Central memory CD8-positive, alpha-beta T cell (primary cell): ENCODE results near the gene FAM124A.

Experiments used
- ATAC-seq: fragments of 150-1000 bp; cut with Tn5 transposase; replicated peaks from 2 replicates; pipeline ENCODE4 v1.10.0; 2022; ENCODE audit warnings: mild to moderate bottlenecking, moderate FRiP score, moderate number of reproducible peaks; ENCODE audit not compliant: poor library complexity, severe bottlenecking; ENCODE audit errors: extremely low read depth
- DNase-seq, 2 donors: peaks; one replicate each; pipeline ENCODE4 v3.0.0; 2021; ENCODE audit warnings: low spot score in 2 of 2
- H3K27ac Mint-ChIP-seq: one replicate; pipeline ENCODE4 v1.8.0; 2022; ENCODE audit warnings: low read depth, mild to moderate bottlenecking, moderate library complexity, mixed read lengths
- H3K27me3 Mint-ChIP-seq: one replicate; pipeline ENCODE4 v1.8.0; 2022; ENCODE audit warnings: mixed read lengths
- H3K36me3 Mint-ChIP-seq: one replicate; pipeline ENCODE4 v1.8.0; 2022; ENCODE audit warnings: mild to moderate bottlenecking, moderate library complexity, mixed read lengths; ENCODE audit not compliant: insufficient read depth
- H3K4me1 Mint-ChIP-seq: one replicate; pipeline ENCODE4 v1.8.0; 2022; ENCODE audit warnings: mixed read lengths
- H3K4me3 Mint-ChIP-seq: one replicate; pipeline ENCODE4 v1.8.0; 2022; ENCODE audit warnings: mild to moderate bottlenecking, moderate library complexity, mixed read lengths
- H3K9me3 Mint-ChIP-seq: one replicate; pipeline ENCODE4 v1.8.0; 2022; ENCODE audit warnings: mixed read lengths

Gene FAM124A

GRCh38 chr13:51222037-51222685 is at the start of gene FAM124A:
FAM124A (plus strand) TSS chr13:51222398; CDS start chr13:51222502, 104 bp downstream.
- no peaks in the 10 kb centered on the region for H3K4me1 Mint-ChIP-seq
- H3K27ac Mint-ChIP-seq, result no peak within 1 kb of the TSS
- DNase-seq (no peak), ATAC-seq (peak; percentile 64)
- H3K27me3 Mint-ChIP-seq, result peaks cover 75% of the 10 kb centered on the region
- no peaks in the 10 kb centered on the region for H3K9me3 Mint-ChIP-seq
- H3K4me3 Mint-ChIP-seq, result peak within 1 kb of the TSS; percentile 50
- H3K36me3 Mint-ChIP-seq, result peaks cover 2% of the 10 kb centered on the region

- no peak for ATAC-seq
- no peak for DNase-seq
- no peak overlapping the region for H3K4me3 Mint-ChIP-seq
- H3K27me3 Mint-ChIP-seq, result peaks cover 59% of the 10 kb centered on the region
- no peaks in the 10 kb centered on the region for H3K36me3 Mint-ChIP-seq
- H3K4me1 Mint-ChIP-seq, result no peaks in the 10 kb centered on the region
- H3K27ac Mint-ChIP-seq, result no peak overlapping the region
- no peaks in the 10 kb centered on the region for H3K9me3 Mint-ChIP-seq
Observed at GRCh38 chr13:51175021-51175420, 47.2 kb upstream of the FAM124A start.

GRCh38 chr13:51175639-51176038 is 46.6 kb upstream of the FAM124A start:
- ATAC-seq, result no peak
- Mint-ChIP-seq H3K27me3 (peaks cover 59% of the 10 kb centered on the region), H3K4me3 (no peak overlapping the region)

GRCh38 chr13:51177188-51177587 is 45.0 kb upstream of the FAM124A start:
- Mint-ChIP-seq H3K27ac (no peak overlapping the region), H3K9me3 (no peaks in the 10 kb centered on the region), H3K4me1 (no peaks in the 10 kb centered on the region)

More at GRCh38 chr13:51175639-51176038, 46.6 kb upstream of the FAM124A start:
- Mint-ChIP-seq H3K9me3 (no peaks in the 10 kb centered on the region), H3K36me3 (no peaks in the 10 kb centered on the region), H3K27ac (no peak overlapping the region), H3K4me1 (no peaks in the 10 kb centered on the region)
- no peak for DNase-seq

GRCh38 chr13:51178456-51179074 is 43.6 kb upstream of the FAM124A start:
- Mint-ChIP-seq H3K9me3 (no peaks in the 10 kb centered on the region), H3K27ac (no peak overlapping the region), H3K36me3 (no peaks in the 10 kb centered on the region), H3K4me3 (no peak overlapping the region), H3K4me1 (no peaks in the 10 kb centered on the region), H3K27me3 (peaks cover 62% of the 10 kb centered on the region)
- DNase-seq, result no peak
- ATAC-seq, result no peak

More at GRCh38 chr13:51177188-51177587, 45.0 kb upstream of the FAM124A start:
- H3K36me3 Mint-ChIP-seq, result no peaks in the 10 kb centered on the region
- DNase-seq (no peak), ATAC-seq (no peak)
- no peak overlapping the region for H3K4me3 Mint-ChIP-seq
- peaks cover 62% of the 10 kb centered on the region for H3K27me3 Mint-ChIP-seq

GRCh38 chr13:51179432-51179971 is 42.7 kb upstream of the FAM124A start:
- ATAC-seq (no peak), DNase-seq (no peak)
- Mint-ChIP-seq H3K4me1 (no peaks in the 10 kb centered on the region), H3K9me3 (no peaks in the 10 kb centered on the region), H3K27ac (no peak overlapping the region), H3K27me3 (peaks cover 62% of the 10 kb centered on the region), H3K4me3 (no peak overlapping the region), H3K36me3 (no peaks in the 10 kb centered on the region)

GRCh38 chr13:51180853-51181511 is 41.2 kb upstream of the FAM124A start:
- Mint-ChIP-seq H3K36me3 (no peaks in the 10 kb centered on the region), H3K27me3 (peaks cover 66% of the 10 kb centered on the region), H3K4me1 (no peaks in the 10 kb centered on the region), H3K4me3 (no peak overlapping the region), H3K9me3 (no peaks in the 10 kb centered on the region), H3K27ac (no peak overlapping the region)
- DNase-seq (no peak), ATAC-seq (no peak)

GRCh38 chr13:51181786-51182383 is 40.3 kb upstream of the FAM124A start:
- ATAC-seq (no peak), DNase-seq (no peak)
- Mint-ChIP-seq H3K27me3 (peaks cover 75% of the 10 kb centered on the region), H3K4me1 (no peaks in the 10 kb centered on the region), H3K36me3 (no peaks in the 10 kb centered on the region), H3K4me3 (no peak overlapping the region), H3K9me3 (no peaks in the 10 kb centered on the region), H3K27ac (no peak overlapping the region)

GRCh38 chr13:51191743-51192142 is 30.5 kb upstream of the FAM124A start:
- H3K9me3 Mint-ChIP-seq, result no peaks in the 10 kb centered on the region

GRCh38 chr13:51192348-51192747 is 29.9 kb upstream of the FAM124A start:
- no peak overlapping the region for H3K4me3 Mint-ChIP-seq
- no peak for ATAC-seq
- no peaks in the 10 kb centered on the region for H3K9me3 Mint-ChIP-seq
- H3K27ac Mint-ChIP-seq, result no peak overlapping the region
- peaks cover 72% of the 10 kb centered on the region for H3K27me3 Mint-ChIP-seq
- DNase-seq, result no peak
- no peaks in the 10 kb centered on the region for H3K4me1 Mint-ChIP-seq
- H3K36me3 Mint-ChIP-seq, result no peaks in the 10 kb centered on the region

More at GRCh38 chr13:51191743-51192142, 30.5 kb upstream of the FAM124A start:
- no peak for ATAC-seq
- Mint-ChIP-seq H3K36me3 (no peaks in the 10 kb centered on the region), H3K27me3 (peaks cover 76% of the 10 kb centered on the region), H3K4me1 (no peaks in the 10 kb centered on the region), H3K27ac (no peak overlapping the region), H3K4me3 (no peak overlapping the region)
- no peak for DNase-seq

- no peaks in the 10 kb centered on the region for H3K36me3 Mint-ChIP-seq
- peaks cover 62% of the 10 kb centered on the region for H3K27me3 Mint-ChIP-seq
- H3K4me3 Mint-ChIP-seq, result no peak overlapping the region
- no peaks in the 10 kb centered on the region for H3K4me1 Mint-ChIP-seq
- H3K9me3 Mint-ChIP-seq, result no peaks in the 10 kb centered on the region
- no peak for DNase-seq
- H3K27ac Mint-ChIP-seq, result no peak overlapping the region
- ATAC-seq, result no peak
Observed at GRCh38 chr13:51193387-51193786, 28.8 kb upstream of the FAM124A start.

GRCh38 chr13:51194942-51195341 is 27.3 kb upstream of the FAM124A start:
- DNase-seq (no peak), ATAC-seq (no peak)
- peaks cover 61% of the 10 kb centered on the region for H3K27me3 Mint-ChIP-seq
- no peaks in the 10 kb centered on the region for H3K4me1 Mint-ChIP-seq
- no peak overlapping the region for H3K27ac Mint-ChIP-seq
- no peaks in the 10 kb centered on the region for H3K36me3 Mint-ChIP-seq
- no peak overlapping the region for H3K4me3 Mint-ChIP-seq
- H3K9me3 Mint-ChIP-seq, result no peaks in the 10 kb centered on the region
